HG02610 (cell line): Measurements from ENCODE around the gene EML6.
"Not testable (repeated sequence)": the region's sequence is repeated elsewhere in the genome, so short reads cannot be mapped to it uniquely, and the experiment has no call there.

Experiments
- ATAC-seq: cut with Tn5 transposase; IDR thresholded peaks from one replicate; pipeline ENCODE4 v1.9.1; 2021; ENCODE audit warnings: mild to moderate bottlenecking, moderate library complexity; ENCODE audit not compliant: unreplicated experiment

Gene EML6

DNA sequence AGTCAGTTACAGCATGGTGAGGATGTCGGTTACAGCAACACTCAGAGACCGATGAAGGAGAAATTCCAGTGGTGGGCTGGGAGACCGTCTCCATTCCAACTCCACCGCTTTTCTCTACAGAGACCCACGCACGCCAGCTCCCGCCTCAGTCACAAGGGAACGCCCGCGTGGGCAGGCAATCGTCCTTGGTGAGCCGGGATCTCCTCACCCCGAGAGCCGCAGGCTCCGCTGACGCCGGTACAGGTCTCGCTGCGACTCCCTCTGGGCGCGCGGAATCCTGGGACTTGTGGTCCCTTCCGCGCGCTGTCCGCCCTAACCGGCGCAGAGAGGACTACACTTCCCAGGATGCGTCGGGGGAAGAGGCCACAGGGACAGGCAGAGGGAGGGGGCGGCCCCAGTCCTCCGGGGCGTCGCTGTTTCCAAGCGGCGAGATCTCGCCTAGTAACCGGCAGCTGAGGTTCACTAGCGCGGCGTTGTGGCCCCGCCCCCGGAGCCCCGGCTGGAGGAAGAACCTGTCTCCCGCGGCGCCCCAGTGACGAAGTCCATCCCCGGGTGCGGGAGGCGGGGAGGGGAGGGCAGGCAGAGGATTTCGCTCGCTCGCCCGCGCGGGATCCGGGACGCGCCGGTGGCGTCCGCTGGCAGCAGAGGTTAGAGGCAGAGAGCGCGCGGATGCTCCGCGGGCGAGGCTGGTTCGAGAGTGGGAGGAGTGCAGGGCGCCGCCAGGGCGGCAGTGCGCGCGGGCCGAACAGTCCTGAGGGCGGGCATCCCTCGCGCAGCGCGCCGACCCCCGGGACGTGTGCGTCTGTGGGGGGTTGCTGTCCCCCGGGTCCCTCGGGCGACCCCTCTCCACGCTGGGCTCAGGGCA, at the start of gene EML6:
Gene EML6, plus strand, starts transcription at position 532 of the 865 bp plus-strand sequence. CDS start 1,400 bp downstream, outside the sequence.
- peak; percentile 99 for ATAC-seq

DNA sequence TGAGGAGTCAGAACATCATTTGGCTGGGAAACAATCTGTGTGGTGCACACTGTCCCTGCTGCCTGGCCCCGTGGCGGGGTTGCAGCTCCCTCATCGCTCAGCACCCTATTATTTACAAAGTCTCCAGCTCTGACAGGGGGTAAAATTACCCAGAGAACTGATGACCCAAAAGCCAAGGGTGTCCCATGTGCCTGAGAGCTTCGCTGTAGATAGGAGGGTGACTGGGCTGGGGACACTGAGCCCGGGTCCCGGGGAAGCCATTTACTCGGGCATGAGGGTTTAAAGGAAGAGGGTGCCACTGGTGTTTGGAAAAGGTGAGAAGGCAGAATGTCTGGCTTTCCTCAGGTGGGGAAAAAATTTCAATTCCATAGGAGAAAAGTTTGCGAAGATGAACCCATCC, 48.2 kb upstream of the EML6 start:
- no peak for ATAC-seq

DNA sequence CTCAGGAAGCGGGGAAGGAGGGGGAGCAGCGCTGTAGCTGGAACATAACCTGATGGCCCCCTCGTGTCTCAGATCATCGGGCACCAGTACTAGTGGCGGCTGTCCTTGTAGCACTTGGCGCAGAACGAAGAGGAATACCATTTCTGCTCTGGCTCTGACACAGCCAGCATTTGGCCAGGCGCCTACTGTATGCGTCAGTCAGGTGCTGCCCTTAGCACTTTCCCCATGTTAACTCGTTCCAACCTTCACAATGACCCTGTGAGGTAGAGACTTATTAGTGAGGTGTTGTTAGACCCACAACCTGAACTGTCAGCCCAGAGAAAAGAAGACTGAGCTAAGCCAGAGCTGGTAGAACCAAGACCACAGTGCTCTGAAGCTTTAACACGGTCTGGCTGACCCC, 47.7 kb upstream of the EML6 start:
- ATAC-seq = no peak

- no peak for ATAC-seq
Measured at GRCh38 chr2:54676656-54677055, 46.8 kb upstream of the EML6 start.

DNA sequence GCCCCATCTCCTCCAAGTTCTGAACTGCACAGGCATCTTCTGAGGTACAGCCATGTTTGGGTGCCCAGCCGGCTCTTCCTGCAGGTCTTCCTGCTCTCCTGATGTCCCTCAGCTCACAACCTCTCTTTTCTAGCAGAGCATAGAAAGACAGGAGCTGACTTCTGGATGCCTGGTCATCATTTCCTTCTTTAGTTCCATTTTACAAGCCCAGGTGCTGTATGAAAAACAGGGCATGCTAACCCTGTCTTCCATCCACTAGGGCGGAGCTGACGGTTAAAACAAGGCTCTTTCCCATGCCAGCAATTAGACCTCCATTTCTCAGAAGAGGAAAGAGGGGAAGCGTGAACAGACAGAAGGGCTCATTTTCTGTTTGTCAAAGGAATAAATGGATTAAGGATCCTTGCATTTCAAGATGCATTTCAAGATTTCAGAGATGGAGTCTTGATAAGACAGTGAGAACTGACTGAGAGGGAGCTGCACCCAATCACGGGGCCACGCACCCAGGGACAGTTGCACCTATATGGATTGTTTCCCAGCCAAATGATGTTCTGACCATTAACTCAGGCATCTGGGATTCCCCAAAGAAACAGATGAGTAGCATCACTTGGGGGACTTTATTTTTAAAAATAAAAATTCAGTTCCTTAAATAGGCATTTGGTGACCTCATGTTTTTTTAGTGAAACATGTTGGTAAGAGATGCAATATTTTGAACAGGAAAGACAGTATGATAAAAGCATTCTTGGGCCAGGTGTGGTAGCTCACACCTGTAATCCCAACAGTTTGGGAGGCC, 45.8 kb upstream of the EML6 start:
- no peak for ATAC-seq

DNA sequence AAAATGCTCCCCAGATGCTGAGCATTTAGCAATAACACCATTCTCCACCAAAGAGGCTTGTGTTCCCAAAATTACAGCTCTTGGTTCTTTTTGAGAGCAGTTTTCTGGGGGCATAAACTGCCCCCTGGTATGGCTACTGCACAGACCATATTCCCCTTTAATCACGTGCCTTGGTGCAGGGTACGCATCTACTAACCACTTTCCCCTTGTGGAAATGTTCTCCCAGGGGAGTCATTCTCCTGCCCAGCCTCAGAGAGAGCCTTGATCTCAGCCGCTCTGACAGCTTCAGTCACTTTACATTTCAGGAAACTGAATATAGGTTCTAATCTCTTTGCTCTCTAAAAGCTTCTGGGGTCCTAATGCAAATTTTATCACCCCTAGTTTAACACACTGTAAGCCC, 44.7 kb upstream of the EML6 start:
- ATAC-seq = no peak

- peak; percentile 88 for ATAC-seq
Measured at GRCh38 chr2:54680397-54681041, 42.9 kb upstream of the EML6 start.

GRCh38 chr2:54681416-54681815, 42.0 kb upstream of the EML6 start:
- ATAC-seq = no peak

- no peak for ATAC-seq
Measured at GRCh38 chr2:54683596-54683995, 39.9 kb upstream of the EML6 start.

DNA sequence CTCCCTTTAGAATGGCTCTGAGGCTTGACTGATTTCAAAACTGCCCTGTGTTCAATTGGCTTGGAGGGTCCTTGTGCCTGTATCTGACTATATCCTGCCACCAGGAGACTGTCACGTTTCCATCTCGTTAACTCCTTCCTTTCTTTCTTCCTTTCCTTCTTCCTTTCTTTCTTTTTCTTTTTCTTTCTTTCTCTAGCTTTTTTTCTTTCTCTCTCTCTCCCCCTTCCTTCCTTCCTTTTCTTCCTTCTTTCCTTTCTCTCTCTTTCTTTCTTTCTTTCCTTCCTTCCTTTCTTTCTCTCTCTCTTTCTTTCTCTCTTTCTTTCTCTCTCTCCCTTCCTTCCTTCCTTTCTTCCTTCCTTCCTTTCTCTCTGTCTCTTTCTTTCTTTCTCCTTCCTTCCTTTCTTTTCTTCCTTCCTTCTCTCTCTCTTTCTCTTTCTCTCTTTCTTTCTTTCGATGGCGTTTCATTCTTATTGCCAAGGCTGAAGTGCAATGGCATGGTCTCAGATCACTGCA, 38.1 kb upstream of the EML6 start:
- ATAC-seq = no peak

GRCh38 chr2:54687595-54688152, 35.8 kb upstream of the EML6 start:
- ATAC-seq = no peak

DNA sequence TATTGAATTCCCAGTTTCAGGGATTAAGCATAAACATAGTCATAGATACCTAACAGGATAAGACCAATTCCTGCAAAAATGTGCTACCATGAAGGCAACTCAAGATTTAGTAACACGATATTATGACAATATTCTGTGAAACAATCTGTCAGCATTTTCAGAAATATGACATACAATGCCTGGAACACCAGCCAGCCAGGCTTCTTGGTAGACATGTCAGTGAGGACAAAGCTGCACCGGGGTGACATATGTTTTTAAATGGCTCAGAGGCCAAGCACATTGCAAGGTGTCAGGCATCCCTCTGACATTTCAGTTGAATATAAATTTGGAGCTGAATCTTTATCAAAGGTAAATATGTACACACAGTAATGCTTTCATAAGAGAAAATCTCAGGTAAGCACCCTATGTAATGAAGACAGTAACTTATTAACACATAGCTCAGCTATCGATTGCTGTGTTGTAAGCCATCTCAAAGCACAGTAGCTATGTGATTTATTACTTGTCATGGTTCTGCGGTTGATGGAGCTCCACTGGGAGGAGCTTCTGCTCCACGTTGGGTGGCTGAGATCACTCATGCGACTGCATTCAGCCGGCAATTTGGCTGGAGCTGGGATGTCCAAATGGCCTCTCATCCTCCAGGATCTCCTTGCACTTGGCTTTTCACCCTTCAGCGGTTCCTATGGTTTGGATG, 31.9 kb upstream of the EML6 start:
- ATAC-seq = no peak

DNA sequence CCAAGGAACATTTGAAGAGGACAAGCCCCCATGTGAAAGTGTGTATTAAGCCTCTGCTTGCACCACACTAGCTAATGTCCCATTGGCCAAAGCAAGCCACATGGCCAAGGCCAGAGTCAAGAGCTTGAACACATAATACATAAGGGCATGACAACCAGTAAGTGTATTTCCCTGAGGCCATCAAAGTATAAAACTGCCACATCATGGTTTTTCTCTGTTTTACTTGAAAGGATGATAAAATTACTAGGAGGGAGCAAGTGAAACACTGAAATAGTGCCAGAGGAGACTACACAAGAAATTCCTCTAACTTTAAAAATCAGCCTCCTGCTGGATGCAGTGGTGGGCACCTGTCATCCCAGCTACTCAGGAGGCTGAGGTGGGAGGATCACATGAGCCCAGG, 30.9 kb upstream of the EML6 start:
- ATAC-seq = no peak

DNA sequence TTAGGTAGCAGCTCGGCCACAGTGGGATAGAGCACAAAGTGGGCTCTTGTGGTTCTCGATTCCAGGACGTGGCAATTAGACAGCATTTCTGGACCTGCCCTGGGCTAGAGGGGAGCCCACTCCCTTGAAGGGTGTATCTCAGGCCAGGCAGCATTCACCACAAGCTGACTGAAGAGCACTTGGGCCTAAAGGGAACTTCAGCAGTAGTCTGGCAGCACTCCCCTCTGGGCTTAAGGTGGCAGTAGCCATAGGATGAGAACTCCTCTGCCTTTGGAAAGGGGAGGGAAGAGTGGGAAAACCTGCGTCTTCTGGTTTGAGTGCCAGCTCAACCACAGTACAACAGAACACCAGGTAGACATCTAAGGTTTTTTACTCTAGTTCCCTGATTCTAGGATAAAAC, 28.1 kb upstream of the EML6 start:
- no peak for ATAC-seq

GRCh38 chr2:54697934-54698333, 25.5 kb upstream of the EML6 start:
- no peak for ATAC-seq

DNA sequence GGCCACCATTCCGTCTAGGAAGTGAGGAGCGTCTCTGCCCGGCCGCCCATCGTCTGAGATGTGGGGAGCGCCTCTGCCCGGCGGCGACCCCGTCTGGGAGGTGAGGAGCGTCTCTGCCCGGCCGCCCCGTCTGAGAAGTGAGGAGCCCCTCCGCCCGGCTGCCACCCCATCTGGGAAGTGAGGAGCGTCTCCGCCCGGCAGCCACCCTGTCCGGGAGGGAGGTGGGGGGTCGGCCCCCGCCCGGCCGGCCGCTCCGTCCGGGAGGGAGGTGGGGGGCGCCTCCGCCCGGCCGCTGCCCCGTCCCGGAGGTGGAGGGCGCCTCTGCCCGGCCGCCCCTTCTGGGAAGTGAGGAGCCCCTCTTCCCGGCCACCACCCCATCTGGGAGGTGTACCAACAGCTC, 24.5 kb upstream of the EML6 start:
- not testable (repeated sequence) for ATAC-seq

GRCh38 chr2:54699665-54700064, 23.8 kb upstream of the EML6 start:
- no peak for ATAC-seq

- ATAC-seq = no peak
Measured at GRCh38 chr2:54701029-54701428, 22.4 kb upstream of the EML6 start.

DNA sequence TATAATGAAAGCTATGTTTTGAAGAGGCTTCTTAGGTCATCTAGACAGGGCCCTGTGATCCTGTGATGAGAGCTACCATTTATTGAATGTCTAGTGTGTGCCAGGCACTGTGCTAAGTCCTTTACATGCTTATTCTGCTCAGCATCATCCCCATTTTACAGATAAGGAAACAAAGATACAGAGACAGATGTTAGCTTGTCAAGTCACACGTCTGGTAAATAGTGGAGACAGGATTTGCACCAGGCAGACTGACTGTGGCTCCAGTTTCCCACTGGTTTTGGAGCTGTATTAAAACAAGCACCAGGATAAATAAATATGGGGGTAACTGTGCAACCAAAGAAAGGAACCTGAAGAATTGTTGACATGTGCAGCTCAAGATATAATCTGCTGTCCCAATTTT, 19.2 kb upstream of the EML6 start:
- no peak for ATAC-seq
